ENCODE results near the gene HMG20A. TPM values are rescaled to one million over a fixed set of nuclear protein-coding genes. Genes with fewer than 3 reads are reported as not detected.

HMG20A gene
- total RNA-seq, 2 donors from 2014 or later, result 30.9 to 34.7 TPM

- Histone ChIP-seq H3K27ac (no peak overlapping the region), H3K4me3 (no peak overlapping the region), H3K4me1 (peaks cover 0 to 24% of the 10 kb centered on the region in 2 donors), H3K9me3 (no peaks in the 10 kb centered on the region), H3K36me3 (no peaks in the 10 kb centered on the region), H3K27me3 (no peaks in the 10 kb centered on the region)
- no peak for TF ChIP-seq CTCF (IDR thresholded peaks at IDR 0.05)
- DNase-seq (ENCODE audit: low spot score), result no peak
Observed at GRCh38 chr15:77426871-77427270, 6.2 kb downstream of the HMG20A start.

- Histone ChIP-seq H3K27ac (no peak overlapping the region), H3K4me1 (peaks cover 0 to 10% of the 10 kb centered on the region in 2 donors), H3K27me3 (no peaks in the 10 kb centered on the region), H3K4me3 (no peak overlapping the region), H3K36me3 (no peaks in the 10 kb centered on the region), H3K9me3 (no peaks in the 10 kb centered on the region)
- no peak for DNase-seq (ENCODE audit: low spot score)
- no peak for TF ChIP-seq CTCF (IDR thresholded peaks at IDR 0.05)
Observed at GRCh38 chr15:77430213-77430612, 9.5 kb downstream of the HMG20A start.

GRCh38 chr15:77430652-77431051 is 10.0 kb downstream of the HMG20A start:
- Histone ChIP-seq H3K9me3 (no peaks in the 10 kb centered on the region), H3K27me3 (no peaks in the 10 kb centered on the region), H3K27ac (no peak overlapping the region), H3K4me1 (peaks cover 0 to 10% of the 10 kb centered on the region in 2 donors), H3K4me3 (no peak overlapping the region), H3K36me3 (no peaks in the 10 kb centered on the region)
- TF ChIP-seq CTCF (IDR thresholded peaks at IDR 0.05), result no peak
- no peak for DNase-seq (ENCODE audit: low spot score)

- DNase-seq (ENCODE audit: low spot score), result no peak
- Histone ChIP-seq H3K27ac (no peak overlapping the region), H3K36me3 (no peaks in the 10 kb centered on the region), H3K4me1 (peaks cover 0 to 18% of the 10 kb centered on the region in 2 donors), H3K27me3 (no peaks in the 10 kb centered on the region), H3K4me3 (no peak overlapping the region), H3K9me3 (no peaks in the 10 kb centered on the region)
- no peak for TF ChIP-seq CTCF (IDR thresholded peaks at IDR 0.05)
Observed at GRCh38 chr15:77436822-77437221, 16.1 kb downstream of the HMG20A start.

GRCh38 chr15:77437264-77437663 is 16.6 kb downstream of the HMG20A start:
- H3K9me3 ChIP-seq, result no peaks in the 10 kb centered on the region
- no peak for DNase-seq (ENCODE audit: low spot score)
- H3K27ac ChIP-seq, result no peak overlapping the region
- H3K27me3 ChIP-seq, result no peaks in the 10 kb centered on the region
- no peaks in the 10 kb centered on the region for H3K36me3 ChIP-seq
- H3K4me3 ChIP-seq, result no peak overlapping the region
- H3K4me1 ChIP-seq, result peaks cover 0 to 23% of the 10 kb centered on the region in 2 donors
- TF ChIP-seq CTCF (IDR thresholded peaks at IDR 0.05), result no peak

- H3K4me3 ChIP-seq, result no peak overlapping the region
- no peak for TF ChIP-seq CTCF (IDR thresholded peaks at IDR 0.05)
- H3K27ac ChIP-seq, result no peak overlapping the region
- H3K27me3 ChIP-seq, result no peaks in the 10 kb centered on the region
- no peaks in the 10 kb centered on the region for H3K9me3 ChIP-seq
- peaks cover 0 to 34% of the 10 kb centered on the region in 2 donors for H3K4me1 ChIP-seq
- no peaks in the 10 kb centered on the region for H3K36me3 ChIP-seq
- no peak for DNase-seq (ENCODE audit: low spot score)
Observed at GRCh38 chr15:77440378-77440999, 19.8 kb downstream of the HMG20A start.
